GM19463 (cell line): Measurements from ENCODE around the gene CYTH2.
"Not testable (repeated sequence)": the region's sequence is repeated elsewhere in the genome, so short reads cannot be mapped to it uniquely, and the experiment has no call there.

Experiments
- ATAC-seq: cut with Tn5 transposase; IDR thresholded peaks from one replicate; pipeline ENCODE4 v1.9.1; 2021; ENCODE audit warnings: mild to moderate bottlenecking, moderate library complexity; ENCODE audit not compliant: unreplicated experiment

Gene CYTH2

DNA sequence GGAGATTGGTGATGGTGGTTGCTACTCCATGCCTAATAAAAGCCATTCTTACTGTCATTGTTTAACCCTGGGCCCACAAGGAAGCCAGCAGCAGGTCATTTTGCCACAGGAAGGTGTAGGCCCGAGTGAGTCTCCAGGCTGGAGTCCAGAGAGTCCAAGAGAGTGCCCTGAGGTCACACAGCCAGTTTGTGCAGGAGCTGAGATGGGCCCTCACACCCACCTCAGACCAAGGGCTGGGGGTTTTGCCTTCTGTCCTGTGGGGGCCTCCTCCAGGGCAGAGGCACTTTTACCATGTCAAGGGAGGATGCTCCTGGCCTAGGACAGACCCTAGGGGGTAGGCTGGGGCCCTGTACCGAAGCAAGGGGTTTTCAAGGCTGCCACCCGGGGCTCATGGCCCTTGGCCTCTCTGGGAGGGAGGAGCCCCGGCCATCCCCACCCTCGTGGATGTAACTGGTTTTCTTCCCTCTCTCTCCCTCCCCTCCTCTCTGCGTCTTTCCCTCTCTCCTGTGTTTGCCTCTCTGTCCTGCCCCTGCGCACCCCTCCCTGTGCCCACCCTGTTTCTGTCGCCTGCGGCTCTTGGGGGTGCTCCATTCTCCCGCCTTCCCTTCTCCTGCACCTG lies 8.0 kb downstream of the CYTH2 start:
- no peak for ATAC-seq

DNA sequence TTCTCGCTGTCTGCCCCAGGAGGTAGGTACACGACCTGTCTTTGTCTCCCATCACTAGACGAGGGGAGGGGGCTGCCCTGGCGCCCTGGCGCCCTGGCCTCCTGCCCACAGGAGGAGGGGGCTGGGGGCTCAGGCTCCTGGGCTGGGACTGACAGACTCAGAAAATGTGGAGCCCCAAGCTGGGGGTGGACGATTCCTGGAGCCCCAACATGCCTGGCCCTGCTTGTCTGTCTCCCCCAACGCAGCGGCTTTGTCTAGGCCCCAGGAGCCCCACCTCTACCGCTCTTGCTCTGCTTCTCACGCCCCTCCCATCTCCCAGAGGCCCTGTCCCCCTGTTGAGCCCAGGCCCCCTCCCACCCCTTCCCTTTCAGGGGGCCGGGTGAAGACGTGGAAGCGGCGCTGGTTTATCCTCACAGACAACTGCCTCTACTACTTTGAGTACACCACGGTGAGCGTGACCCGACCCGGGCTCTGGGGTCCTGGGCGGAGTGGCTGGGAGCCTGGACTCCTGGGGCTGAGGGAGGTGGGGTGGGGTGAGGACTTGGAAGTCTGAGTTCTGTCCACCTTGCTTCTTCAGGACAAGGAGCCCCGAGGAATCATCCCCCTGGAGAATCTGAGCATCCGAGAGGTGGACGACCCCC lies 8.6 kb downstream of the CYTH2 start:
- ATAC-seq, result no peak

DNA sequence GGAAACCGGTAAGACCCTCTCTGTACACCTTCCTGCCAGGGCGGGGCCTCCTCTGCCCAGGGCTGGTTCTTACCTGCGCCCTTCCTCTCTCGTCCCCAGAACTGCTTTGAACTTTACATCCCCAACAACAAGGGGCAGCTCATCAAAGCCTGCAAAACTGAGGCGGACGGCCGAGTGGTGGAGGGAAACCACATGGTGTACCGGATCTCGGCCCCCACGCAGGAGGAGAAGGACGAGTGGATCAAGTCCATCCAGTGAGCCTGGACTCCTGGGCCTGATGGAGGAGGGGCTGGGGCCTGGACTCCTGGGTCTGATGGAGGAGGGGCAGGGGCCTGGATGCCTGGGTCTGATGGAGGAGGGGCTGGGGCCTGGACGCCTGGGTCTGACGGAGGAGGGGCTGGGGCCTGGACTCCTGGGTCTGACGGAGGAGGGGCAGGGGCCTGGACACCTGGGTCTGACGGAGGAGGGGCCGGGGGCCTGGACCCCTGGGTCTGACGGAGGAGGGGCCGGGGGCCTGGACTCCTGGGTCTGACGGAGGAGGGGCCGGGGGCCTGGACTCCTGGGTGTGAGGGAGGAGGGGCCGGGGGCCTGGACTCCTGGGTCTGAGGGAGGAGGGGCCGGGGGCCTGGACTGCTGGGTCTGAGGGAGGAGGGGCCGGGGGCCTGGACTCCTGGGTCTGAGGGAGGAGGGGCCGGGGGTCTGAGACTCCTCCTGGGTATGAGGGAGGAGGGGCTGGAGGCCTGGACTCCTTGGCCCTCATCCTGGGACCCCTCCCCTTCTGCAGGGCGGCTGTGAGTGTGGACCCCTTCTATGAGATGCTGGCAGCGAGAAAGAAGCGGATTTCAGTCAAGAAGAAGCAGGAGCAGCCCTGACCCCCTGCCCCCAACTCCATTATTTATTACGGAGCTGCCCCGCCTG lies 9.4 kb downstream of the CYTH2 start:
- ATAC-seq, result no peak

DNA sequence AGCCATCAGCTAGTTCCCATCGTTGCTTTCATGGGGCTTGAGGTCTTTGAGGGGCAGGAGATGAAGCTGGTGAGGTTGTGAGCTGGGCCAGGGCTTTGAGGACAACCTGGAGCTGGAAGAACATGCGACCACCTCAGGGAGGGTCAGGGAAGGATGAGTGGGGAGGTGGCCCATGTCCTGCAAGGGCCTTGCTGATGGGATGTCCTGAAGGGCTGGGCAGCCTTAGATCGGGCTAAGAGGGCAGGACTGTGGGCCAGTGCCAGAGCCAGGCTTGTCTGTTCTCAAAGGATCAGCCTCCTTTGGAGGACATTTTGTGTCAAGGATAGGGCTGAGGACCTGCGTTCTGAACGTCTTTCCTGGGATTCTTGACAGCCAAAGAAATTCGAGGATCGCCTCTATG lies 10.5 kb downstream of the CYTH2 start:
- ATAC-seq, result no peak

DNA sequence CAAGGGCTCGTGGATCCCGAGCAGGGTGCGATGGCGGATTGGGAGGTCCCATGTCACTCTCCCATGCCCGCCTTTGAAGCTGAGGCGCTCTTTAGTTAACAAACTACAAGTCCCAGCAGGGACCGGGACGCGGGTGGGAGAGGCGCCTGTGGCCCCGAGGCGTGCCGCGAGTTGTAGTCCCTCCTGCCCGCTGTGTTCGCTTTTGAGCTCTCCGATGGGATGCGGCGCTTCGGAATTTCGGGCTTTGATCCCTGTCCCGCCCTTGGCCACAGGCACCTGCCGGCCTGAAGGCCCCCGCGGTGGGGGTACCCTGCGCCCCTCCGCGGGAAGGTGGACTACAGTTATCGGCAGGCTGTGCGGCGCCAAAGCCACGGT lies 11.0 kb downstream of the CYTH2 start:
- ATAC-seq, result no peak

DNA sequence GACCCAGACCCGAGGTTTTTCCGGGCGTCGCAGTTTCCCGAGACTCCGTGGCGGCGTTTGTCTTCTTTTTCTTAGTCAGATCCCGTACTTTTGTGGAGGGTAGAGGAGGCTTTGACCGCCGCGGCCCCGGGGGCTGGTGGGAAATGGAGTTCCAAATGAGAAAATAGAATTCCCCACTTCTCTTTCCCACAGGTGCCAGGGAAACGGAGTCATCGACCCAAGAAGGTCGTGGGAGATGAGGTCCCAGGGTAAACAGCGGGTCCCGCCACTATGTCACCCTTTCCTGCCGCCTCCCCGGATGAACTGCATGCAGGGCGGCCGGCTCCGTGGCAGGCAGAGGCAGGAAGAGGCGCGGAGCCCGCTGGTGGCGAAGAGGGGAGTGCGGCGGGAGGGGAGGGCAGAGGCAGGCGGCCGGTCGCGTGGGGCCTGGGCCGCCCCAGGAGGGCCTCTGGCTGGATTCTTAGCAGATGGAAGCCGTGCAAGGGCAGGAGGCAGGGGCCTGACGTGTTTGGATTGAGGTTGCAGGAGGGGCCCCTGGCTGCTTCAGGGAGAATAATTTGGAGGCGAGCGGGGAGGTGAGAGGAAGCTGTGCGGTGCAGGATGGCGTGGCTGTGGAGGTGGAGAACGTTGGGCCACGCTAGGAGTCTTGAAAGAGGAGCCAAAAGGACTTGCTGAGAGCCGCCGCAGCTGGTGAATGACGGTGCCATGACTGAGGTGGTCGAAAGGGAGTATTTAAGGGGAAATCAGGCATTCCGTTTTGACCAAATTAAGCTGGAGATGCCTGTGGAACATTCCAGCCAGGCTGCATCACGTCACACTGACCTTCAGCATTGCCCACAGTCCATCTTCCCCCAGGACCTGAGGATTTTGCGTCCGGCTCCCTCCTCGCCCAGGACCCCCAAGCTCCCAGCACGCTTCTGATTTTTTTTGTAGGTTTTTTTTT lies 11.7 kb downstream of the CYTH2 start:
- no peak for ATAC-seq

DNA sequence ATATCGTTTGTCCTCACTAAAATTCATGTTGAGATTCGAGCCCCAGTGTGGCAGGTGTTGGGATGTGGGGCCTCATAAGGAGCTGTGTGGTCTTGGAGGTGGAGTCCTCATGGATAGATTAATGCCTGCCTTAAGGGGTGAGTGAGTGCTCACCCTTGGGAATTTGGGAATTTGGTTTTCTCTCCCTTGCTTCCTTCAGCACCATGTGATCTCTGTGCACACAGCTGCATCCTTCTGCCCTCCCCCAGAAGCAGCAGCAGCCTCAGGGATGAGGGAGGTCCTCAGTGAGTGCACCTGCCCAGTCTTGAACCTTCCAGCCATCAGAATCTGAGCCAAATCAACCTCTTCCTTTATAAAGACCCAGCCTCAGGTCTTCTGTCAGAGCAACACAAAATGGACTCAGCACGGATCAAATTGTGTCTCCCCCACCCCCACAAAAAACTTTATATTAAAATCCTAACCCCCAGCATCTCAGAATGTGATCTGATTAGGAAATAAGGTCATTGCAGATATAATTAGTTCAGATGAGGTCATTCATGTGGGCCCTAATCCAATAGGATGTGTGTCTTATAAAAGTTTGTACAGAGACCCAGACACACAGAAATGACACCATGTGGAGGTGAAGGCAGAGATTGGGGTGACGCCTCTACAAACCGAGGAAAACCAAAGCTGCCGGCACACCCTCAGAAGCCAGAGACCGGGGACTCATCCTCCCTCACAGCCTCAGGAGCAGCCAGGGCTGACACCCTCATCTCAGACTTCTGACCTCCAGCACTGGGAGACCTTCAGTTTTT lies 12.9 kb downstream of the CYTH2 start:
- ATAC-seq, result no peak

DNA sequence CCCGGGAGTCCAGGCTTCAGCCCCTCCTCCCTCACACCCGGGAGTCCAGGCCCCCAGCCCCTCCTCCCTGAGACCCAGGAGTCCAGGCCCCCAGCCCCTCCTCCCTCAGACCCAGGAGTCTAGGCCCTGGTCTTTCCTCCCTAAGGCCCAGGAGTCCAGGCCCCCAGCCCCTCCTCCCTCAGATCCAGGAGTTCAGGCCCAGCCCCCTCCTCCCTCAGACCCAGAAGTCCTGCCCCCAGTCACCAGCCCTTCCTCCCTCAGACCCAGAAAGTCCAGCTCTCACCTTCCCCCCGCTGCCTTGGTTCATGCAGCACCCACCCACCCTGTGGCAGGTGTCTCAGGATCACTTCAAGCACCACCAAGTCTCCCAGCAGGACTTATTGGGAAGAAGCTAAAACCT lies 14.1 kb downstream of the CYTH2 start:
- no peak for ATAC-seq

DNA sequence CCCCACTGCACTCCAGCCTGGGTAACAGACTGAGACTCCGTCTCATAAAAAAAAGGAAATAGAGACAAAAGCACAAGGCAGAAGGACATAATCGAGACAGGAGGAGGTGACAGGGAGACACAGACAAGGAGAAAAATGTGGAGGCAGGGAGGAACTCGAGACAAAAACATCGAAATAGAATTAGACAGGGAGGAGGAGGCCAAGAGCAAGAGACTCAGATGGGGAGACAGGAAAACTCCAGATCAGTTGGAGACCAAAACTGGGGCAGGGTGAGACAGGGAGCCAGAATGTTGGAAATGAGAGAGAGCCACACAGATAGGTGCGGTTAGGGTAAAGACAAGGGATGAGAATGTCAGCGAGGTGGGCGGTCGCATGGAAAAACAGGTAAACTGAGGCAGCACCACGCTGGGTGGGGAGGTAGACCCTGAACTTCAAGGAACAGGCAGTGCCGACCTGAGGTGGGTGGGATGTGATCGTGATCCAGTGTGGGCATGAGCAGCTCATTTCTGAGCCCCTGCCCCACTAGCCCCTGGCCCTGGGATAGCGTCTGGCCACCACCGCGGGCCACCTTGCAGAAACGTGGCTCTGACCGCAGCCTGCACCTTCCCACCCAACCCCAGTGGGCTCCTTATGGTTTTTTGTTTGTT lies 15.2 kb downstream of the CYTH2 start:
- no peak for ATAC-seq

DNA sequence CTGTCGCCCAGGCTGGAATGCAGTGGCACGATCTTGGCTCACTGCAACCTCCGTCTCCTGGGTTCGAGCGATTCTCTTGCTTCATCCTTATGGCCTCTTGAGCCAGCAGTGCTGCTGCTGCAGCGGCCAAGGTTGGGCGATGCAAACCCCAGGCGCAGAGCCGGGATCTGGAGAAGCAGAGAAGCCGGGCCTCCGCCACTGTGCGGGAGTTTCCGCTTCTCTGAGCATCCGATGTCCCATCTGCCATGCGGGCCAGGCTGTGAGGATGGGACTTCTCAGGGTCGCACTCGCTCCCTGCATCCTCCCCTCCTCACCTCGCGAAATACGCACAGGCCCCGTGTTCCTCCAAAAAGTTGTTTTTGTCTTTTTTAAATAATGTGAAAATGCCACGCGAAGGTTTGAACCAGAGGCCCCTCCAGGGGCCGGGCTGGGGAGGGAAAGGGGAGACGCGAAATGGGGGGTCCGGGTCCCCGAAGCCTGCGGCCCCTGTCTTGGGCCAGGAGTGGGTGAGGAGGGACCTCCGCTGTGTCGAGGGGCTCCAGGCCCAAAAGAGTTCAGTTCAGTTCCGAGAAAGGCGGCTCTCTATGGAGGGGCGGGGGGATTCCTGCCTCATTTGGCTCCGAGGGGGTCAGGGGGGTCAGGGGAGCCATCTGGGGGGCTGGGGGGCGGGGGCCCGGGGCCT lies 15.9 kb downstream of the CYTH2 start:
- ATAC-seq, result no peak

DNA sequence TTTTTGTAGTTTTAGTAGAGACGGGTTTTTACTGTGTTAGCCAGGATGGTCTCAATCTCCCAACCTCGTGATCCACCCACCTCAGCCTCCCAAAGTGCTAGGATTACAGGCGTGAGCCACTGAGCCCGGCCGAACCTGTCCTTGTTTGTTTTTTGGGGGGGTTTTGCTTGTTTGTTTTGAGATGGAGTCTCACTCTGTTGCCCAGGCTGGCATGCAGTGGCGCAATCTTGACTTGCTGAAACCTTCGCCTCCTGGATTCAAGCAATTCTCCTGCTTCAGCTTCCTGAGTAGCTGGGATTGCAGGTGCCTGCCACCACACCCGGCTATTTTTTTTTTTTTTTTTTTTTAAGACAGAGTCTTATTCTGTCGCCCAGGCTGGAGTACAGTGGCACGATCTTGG lies 17.5 kb downstream of the CYTH2 start:
- ATAC-seq, result not testable (repeated sequence)

DNA sequence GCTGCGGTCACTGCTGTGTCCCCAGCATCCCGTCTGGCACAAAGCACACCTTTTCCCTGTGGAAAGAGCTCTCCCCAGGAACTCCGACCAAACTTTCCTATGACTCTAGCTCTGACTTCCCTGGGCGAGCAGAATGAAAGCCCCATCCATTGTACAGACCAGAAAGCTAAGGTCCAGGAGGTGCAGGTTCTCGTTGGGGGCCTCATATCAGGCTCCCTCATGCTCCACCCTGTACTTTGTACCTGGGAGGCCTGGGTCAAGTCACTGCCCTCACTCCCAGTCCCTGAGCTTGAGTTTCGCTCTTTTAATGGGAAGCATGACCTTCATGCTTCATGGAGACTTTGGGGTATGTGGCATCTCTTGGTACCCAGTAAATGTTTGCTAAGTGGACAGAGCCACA lies 18.4 kb downstream of the CYTH2 start:
- ATAC-seq, result no peak

DNA sequence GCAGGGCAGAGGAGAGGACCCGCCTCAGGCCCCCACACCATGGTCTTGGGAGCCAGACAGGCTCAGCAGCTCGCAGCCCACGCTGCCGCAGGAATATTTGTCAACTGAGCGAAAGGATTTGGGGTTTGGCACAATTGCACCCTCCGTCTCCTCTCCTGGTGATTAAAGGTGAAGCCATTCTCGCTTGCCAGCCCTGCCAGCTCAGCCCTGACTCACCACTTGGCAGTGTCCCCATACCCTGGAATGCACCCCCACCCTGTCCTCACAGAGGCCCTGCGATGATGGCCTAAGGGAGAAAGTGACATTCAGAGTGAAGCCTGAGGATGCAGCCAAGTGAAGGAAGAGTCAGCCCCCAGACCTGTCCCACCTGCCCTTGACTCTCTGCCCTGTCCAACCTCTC lies 18.8 kb downstream of the CYTH2 start:
- no peak for ATAC-seq

DNA sequence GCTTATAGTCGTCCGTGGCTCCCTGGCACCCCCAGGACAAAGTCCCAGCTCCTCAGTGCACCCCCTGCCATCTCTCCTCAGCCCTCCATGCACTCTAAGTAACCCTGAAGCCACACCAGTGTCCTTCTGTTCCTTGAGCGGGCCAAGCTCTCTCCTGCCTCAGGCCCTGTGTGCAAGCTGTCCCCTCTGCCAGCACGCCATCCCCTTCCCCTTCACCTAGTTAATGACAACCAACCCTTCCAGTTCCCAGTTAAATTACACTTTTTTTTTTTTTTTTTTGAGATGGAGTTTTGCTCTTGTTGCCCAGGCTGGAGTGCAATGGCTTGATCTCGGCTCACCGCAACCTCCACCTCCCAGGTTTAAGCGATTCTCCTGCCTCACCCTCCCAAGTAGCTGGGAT lies 19.3 kb downstream of the CYTH2 start:
- ATAC-seq, result not testable (repeated sequence)

DNA sequence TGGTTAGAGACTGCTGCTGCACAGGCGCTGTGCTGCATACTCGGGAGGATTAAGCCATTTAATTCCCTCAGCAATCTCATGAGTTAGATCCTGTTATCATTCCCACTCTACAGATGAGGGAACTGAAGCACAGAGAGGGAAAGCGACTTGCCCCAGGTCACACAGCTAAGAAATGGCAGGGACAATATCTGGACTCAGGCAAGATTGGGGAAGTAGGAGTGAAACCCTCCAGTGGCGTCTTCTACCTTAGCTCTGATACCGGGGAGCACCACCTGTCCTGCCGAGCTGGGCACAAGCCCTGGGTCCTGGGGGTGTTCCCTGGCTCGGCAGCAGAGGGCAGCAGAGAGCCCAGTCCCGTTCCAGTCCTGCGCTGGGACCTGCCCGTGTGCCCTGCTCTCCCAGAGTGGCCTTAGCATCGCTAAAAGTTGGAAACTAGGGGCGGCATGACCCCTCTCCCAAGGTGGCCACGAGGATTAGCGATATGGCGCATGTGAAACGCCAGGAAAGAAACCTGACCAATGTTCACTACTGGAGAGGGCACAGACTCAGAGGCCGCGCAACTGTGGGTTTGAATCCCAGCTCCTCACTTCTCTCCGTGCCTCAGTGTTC lies 20.5 kb downstream of the CYTH2 start:
- no peak for ATAC-seq

DNA sequence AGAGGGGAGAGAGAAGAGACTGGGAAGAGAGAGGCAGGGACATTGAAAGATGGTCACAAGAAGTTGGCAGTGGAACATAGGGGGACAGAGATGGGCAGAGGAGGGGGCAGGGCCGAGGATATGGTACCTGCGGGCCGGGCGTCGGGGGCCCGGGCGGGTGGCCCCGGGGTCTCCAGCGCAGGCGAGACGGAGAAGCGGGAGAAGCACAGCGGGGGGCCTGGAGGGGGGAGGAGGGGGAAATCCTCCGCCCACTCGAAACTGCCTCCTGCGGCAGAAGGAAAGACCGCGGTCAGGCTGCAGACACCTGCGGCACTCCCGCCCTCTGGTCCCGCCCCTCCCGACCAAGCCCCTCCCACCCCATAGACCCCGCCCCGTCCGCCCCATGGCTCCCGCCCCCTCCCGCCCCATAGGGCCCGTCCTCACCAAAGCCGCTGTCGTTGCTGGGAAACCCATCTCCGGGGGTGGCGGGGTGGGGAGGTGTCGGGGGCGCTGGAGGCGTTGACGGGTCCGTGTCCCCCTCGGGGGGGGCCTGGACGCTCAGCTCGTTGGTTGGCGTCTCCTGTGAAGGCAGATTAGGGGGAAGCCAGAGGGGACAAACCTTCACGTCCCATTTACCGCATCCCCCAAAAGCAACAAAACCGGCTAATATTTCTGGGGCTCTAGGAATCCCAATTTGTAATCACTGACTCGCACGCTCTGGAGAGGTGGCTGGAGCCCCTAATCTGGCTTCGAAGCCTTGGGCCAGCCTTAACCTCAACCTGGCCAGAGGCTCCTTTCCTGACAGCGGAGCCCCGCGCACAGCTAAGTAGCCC lies 22.0 kb downstream of the CYTH2 start:
- ATAC-seq, result no peak

DNA sequence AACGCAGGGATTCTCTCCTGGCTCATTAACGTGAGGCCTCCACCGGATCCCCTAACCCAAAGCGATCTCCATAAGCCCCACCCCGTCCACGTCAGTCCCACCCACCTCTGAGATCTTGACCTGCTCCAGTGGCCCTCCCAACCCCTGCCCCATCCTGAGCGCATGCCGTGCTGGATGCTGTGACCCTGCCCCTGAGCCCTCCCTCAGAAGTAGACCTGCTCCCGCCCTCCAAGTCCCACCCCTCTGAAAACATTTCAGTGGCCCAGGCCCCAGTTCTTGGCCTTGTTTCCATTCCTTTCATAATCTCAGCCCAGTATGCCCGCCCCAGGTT lies 22.6 kb downstream of the CYTH2 start:
- ATAC-seq, result no peak
